Measurements from ENCODE around the gene RDH5. TPM values are rescaled to one million over a fixed set of nuclear protein-coding genes. Genes with fewer than 3 reads are reported as not detected.

The RDH5 gene
- polyA plus RNA-seq, 1 of the 3 experiments (the other 2 are of a cell fraction): 5.2 TPM

- Histone ChIP-seq H2AFZ (ENCODE audit: low read depth) (no peak overlapping the region), H3K9me2 (no peaks in the 10 kb centered on the region), H4K20me1 (ENCODE audit: insufficient read depth) (peaks cover 6% of the 10 kb centered on the region; the same call in 1 of the 2 replicates), H3K9ac (peak overlapping the region; percentile 86), H3K4me1 (ENCODE audit: control insufficient read depth in 1 of 2, insufficient read depth in 2 of 2, low read depth in 1 of 2, low read length in 1 of 2) (peaks cover 29 to 38% of the 10 kb centered on the region in 2 experiments), H3K27me3 (ENCODE audit: insufficient read depth) (no peaks in the 10 kb centered on the region), H3F3A (replicated peaks; ENCODE audit: insufficient read depth) (peaks cover 35% of the 10 kb centered on the region), H3K27ac (ENCODE audit: low read depth in 2 of 2, low read length in 1 of 2) (peak overlapping the region in 1 of 2 experiments; percentile 87; a peak in 1 of 4 replicates), H3K4me2 (peak overlapping the region; percentile 89), H3K4me3 (ENCODE audit: low read depth in 2 of 2, low read length in 1 of 2) (peak overlapping the region; percentile 67 to 92), H3K9me3 (no peaks in the 10 kb centered on the region), H3K36me3 (replicated peaks in 1 of 2; ENCODE audit: control insufficient read depth in 1 of 2, insufficient read depth in 2 of 2, low read length in 1 of 2) (peaks cover 0 to 3% of the 10 kb centered on the region in 2 experiments), H3K79me2 (ENCODE audit: insufficient read depth) (peaks cover 13% of the 10 kb centered on the region; the same call in 1 of the 2 replicates)
- 58% methylated on average over 8 of the region's 8 CpGs for WGBS (ENCODE audit: low lambda C conversion rate)
- CTCF ChIA-PET: interaction anchor here (5.2 to 11.2 kb wide), 3 partner anchors 13 to 60 kb away, joined by 31 to 202 read pairs (median 51); partner anchors contain the start of gene CD63
- POLR2A ChIA-PET: interaction anchor here (1.0 kb wide), 1 partner anchor 12 kb away, joined by 6 read pairs; no protein-coding TSS in a partner anchor
- DNase-seq: no peak
- TF ChIP-seq MXI1 (IDR thresholded peaks at IDR 0.05; ENCODE audit: low read depth, low read length) (no peak), FOSL2 (IDR thresholded peaks at IDR 0.05; ENCODE audit: borderline replicate concordance, low read depth) (peak; percentile 60), RXRA (IDR thresholded peaks at IDR 0.05; ENCODE audit: borderline replicate concordance, low read depth) (no peak; the same call in 1 of the 2 replicates), TCF12 (IDR thresholded peaks at IDR 0.05) (peak; percentile 10; the same call in 1 of the 2 replicates), MAX (IDR thresholded peaks at IDR 0.05; ENCODE audit: low read depth) (no peak), JUND (IDR thresholded peaks at IDR 0.05) (0 out of 2 replicates have a peak, but pooled peaks have one; percentile 30)
- TF ChIP-seq, protein P1, sequence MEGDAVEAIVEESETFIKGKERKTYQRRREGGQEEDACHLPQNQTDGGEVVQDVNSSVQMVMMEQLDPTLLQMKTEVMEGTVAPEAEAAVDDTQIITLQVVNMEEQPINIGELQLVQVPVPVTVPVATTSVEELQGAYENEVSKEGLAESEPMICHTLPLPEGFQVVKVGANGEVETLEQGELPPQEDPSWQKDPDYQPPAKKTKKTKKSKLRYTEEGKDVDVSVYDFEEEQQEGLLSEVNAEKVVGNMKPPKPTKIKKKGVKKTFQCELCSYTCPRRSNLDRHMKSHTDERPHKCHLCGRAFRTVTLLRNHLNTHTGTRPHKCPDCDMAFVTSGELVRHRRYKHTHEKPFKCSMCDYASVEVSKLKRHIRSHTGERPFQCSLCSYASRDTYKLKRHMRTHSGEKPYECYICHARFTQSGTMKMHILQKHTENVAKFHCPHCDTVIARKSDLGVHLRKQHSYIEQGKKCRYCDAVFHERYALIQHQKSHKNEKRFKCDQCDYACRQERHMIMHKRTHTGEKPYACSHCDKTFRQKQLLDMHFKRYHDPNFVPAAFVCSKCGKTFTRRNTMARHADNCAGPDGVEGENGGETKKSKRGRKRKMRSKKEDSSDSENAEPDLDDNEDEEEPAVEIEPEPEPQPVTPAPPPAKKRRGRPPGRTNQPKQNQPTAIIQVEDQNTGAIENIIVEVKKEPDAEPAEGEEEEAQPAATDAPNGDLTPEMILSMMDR (IDR thresholded peaks at IDR 0.05): no peak
These were observed 2.9 kb upstream of the RDH5 start for GRCh38 chr12:55717011-55718007.

DNA sequence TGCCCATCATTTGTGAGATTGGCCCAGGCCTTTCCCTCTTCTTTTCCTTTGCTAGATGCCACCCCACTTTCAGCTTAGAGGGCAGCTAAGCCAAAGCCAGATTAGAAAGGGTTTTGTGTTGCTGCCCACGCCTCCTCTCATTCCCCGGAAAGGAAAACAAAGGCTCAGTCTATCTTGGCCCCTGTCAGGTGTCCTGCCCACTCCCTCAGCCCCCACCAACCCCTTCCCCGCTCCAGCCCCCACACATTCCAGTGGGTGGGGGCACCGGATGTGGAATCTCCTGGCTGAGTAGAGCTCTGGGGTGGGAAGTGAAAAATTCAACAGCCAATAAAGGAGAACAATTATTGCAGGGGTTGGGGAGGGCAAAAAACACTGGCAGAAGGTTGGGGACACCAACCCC lies 2.2 kb upstream of the RDH5 start:
- TF ChIP-seq TAF1 (IDR thresholded peaks at IDR 0.05; ENCODE audit: borderline replicate concordance, low read depth, low read length): no peak
- TF ChIP-seq FOXM1 (IDR thresholded peaks at IDR 0.05; ENCODE audit: low read depth): no peak
- no peaks in the 10 kb centered on the region for H3K9me3 ChIP-seq
- no peak overlapping the region for H2AFZ ChIP-seq (ENCODE audit: low read depth)
- peak overlapping the region; percentile 89; the same call in 1 of the 2 replicates for H3K4me2 ChIP-seq
- 87% methylated on average over 4 of the region's 4 CpGs for WGBS (ENCODE audit: low lambda C conversion rate)
- peaks cover 6% of the 10 kb centered on the region; the same call in 1 of the 2 replicates for H4K20me1 ChIP-seq (ENCODE audit: insufficient read depth)
- peaks cover 29 to 38% of the 10 kb centered on the region in 2 experiments for H3K4me1 ChIP-seq (ENCODE audit: control insufficient read depth in 1 of 2, insufficient read depth in 2 of 2, low read depth in 1 of 2, low read length in 1 of 2)
- H3K27me3 ChIP-seq (ENCODE audit: insufficient read depth): no peaks in the 10 kb centered on the region
- peaks cover 41% of the 10 kb centered on the region for H3F3A ChIP-seq (replicated peaks; ENCODE audit: insufficient read depth)
- peaks cover 0 to 3% of the 10 kb centered on the region in 2 experiments for H3K36me3 ChIP-seq (replicated peaks in 1 of 2; ENCODE audit: control insufficient read depth in 1 of 2, insufficient read depth in 2 of 2, low read length in 1 of 2)
- no peak overlapping the region for H3K4me3 ChIP-seq (ENCODE audit: low read depth in 2 of 2, low read length in 1 of 2)
- ChIA-PET POLR2A (no interaction called here), CTCF (interaction anchor here (1.1 to 11.2 kb wide), 5 partner anchors 10 to 71 kb away, joined by 3 to 202 read pairs (median 31); partner anchors contain the start of gene CD63)
- H3K9me2 ChIP-seq: no peaks in the 10 kb centered on the region
- H3K27ac ChIP-seq (ENCODE audit: low read depth in 2 of 2, low read length in 1 of 2): no peak overlapping the region
- no peak overlapping the region for H3K9ac ChIP-seq
- DNase-seq: no peak
- H3K79me2 ChIP-seq (ENCODE audit: insufficient read depth): peaks cover 13% of the 10 kb centered on the region; the same call in 1 of the 2 replicates
